ENCODE results near the gene LDLRAD4.

DNA sequence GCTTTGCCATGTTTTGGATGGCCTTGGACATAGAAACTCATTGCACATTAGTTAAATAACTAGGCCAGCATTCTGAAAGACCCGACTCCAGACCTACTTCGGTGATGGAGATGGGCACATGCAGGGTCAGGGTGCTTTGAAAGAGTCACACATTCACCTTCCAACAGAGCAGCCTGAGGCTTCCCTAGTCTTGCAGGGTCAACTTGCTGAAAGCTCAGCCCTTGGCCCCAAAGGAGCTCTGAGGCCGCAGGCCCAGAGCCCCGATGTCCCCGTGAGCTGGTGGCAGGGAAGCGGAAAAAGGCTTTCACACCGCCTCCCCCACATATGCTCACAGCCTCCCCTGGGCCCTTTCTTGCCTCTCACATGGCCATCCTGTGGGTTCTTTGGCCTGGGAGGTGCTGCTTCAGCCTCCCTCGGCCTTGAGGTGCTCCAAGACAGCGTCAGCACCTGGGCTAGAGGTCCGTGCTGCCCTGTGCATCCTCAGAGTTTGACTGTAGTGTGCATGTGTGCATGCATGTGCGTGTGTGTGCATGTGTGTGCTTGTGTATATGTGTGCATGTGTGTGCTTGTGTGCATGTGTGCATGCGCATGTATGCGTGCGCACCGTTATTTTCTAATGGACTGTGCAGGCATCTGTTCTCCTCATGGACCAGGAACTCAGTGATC lies 21.6 kb downstream of the LDLRAD4 start:
- TF ChIP-seq GATA2 (IDR thresholded peaks at IDR 0.05; ENCODE audit: low read depth, low read length), result no peak
- no peak for TF ChIP-seq GATA3 (IDR thresholded peaks at IDR 0.05; ENCODE audit: low read depth, low read length)
